GM23248 (cell line): ENCODE data around the gene THSD7A. TPM values are rescaled to one million over a fixed set of nuclear protein-coding genes. Genes with fewer than 3 reads are reported as not detected.

Source experiments
- DNase-seq: peaks from one replicate; pipeline ENCODE4 v3.0.0-alpha.2; 2015
- H2AFZ ChIP-seq: fragments of 200-600 bp; sonication (generic); 2 replicates; pipeline ENCODE4 v1.6.1; 2016; ENCODE audit warnings: antibody characterized with exemption
- H3F3A ChIP-seq: fragments of 200-600 bp; sonication (generic); 2 replicates; pipeline ENCODE4 v1.6.1; 2016; ENCODE audit warnings: mild to moderate bottlenecking, antibody characterized with exemption, mixed run types; ENCODE audit not compliant: insufficient read depth
- H3K27ac ChIP-seq: fragments of 200-600 bp; sonication (generic); 2 replicates; pipeline ENCODE4 v1.5.1; 2016; ENCODE audit warnings: mild to moderate bottlenecking
- H3K27me3 ChIP-seq: fragments of 200-600 bp; sonication (generic); replicated peaks from 2 replicates; pipeline ENCODE4 v1.6.1; 2016; ENCODE audit warnings: mild to moderate bottlenecking; ENCODE audit not compliant: insufficient read depth
- H3K36me3 ChIP-seq: fragments of 200-600 bp; sonication (generic); 2 replicates; pipeline ENCODE4 v1.6.1; 2016; ENCODE audit warnings: low read depth, mild to moderate bottlenecking
- H3K4me1 ChIP-seq: fragments of 200-600 bp; sonication (generic); 2 replicates; pipeline ENCODE4 v1.6.1; 2016; ENCODE audit warnings: mild to moderate bottlenecking; ENCODE audit not compliant: insufficient read depth
- H3K4me2 ChIP-seq: fragments of 200-600 bp; sonication (generic); one replicate; pipeline ENCODE4 v1.6.1; 2016; ENCODE audit warnings: mild to moderate bottlenecking; ENCODE audit not compliant: unreplicated experiment
- H3K4me3 ChIP-seq: fragments of 200-600 bp; sonication (generic); 2 replicates; pipeline ENCODE4 v1.5.1; 2016; ENCODE audit warnings: mild to moderate bottlenecking
- H3K79me2 ChIP-seq: fragments of 200-600 bp; sonication (generic); 2 replicates; pipeline ENCODE4 v1.6.1; 2016; ENCODE audit warnings: mild to moderate bottlenecking; ENCODE audit not compliant: insufficient read depth
- H3K9ac ChIP-seq: fragments of 200-600 bp; sonication (generic); 2 replicates; pipeline ENCODE4 v1.6.1; 2016; ENCODE audit warnings: mild to moderate bottlenecking
- H3K9me2 ChIP-seq: fragments of 200-600 bp; sonication (generic); 2 replicates; pipeline ENCODE4 v1.6.1; 2016; ENCODE audit warnings: mixed run types, mild to moderate bottlenecking, moderate library complexity; ENCODE audit not compliant: insufficient read depth
- H3K9me3 ChIP-seq: fragments of 200-600 bp; sonication (generic); one replicate; pipeline ENCODE4 v1.6.1; 2017; ENCODE audit warnings: low read depth
- H4K20me1 ChIP-seq: fragments of 200-600 bp; sonication (generic); 2 replicates; pipeline ENCODE4 v1.6.0; 2016; ENCODE audit not compliant: insufficient read depth
- EZH2 ChIP-seq: fragments of 200-600 bp; sonication (generic); IDR thresholded peaks from 2 replicates; pipeline ENCODE4 v1.6.1; 2018; ENCODE audit warnings: antibody characterized with exemption, mild to moderate bottlenecking; ENCODE audit not compliant: insufficient read depth, poor library complexity, severe bottlenecking
- EZH2phosphoT487 ChIP-seq: fragments of 200-600 bp; sonication (generic); IDR thresholded peaks from 2 replicates; pipeline ENCODE4 v1.6.1; 2018; ENCODE audit warnings: antibody characterized with exemption, moderate library complexity, mild to moderate bottlenecking, low read depth; ENCODE audit not compliant: insufficient read depth
- WGBS, 2 experiments: methylation state at CpG; one replicate each; pipeline ENCODE4 v1.1.6; 2015 to 2017; ENCODE audit warnings: low lambda C conversion rate in 2 of 2, low coverage in 1 of 2; ENCODE audit errors: missing lambda C conversion rate in 2 of 2; 5-methylcytosine and 5-hydroxymethylcytosine counted together
- in situ Hi-C: fragments of 300-500 bp; cut with MboI; formaldehyde crosslinking; loops from 2 replicates; pipeline ENCODE4 v1.15.0; 2020
- polyA plus RNA-seq: library from polyadenylated mRNA; unstranded; fragments of >200 nt; fragmentation: Nextera tagmentation; extraction: Ambion mirVana; gene quantifications from 2 replicates; pipeline ENCODE4 v1.2.1, GENCODE V29; 2016
- total RNA-seq: library from RNA; depleted of rRNA; stranded (reverse); fragments of >200 nt; shearing (Covaris generic); gene quantifications from 2 replicates; pipeline ENCODE4 v1.2.3, GENCODE V29; 2014

The THSD7A gene
- total and polyA plus RNA-seq, 2 experiments from 2014 or later = not detected

DNA sequence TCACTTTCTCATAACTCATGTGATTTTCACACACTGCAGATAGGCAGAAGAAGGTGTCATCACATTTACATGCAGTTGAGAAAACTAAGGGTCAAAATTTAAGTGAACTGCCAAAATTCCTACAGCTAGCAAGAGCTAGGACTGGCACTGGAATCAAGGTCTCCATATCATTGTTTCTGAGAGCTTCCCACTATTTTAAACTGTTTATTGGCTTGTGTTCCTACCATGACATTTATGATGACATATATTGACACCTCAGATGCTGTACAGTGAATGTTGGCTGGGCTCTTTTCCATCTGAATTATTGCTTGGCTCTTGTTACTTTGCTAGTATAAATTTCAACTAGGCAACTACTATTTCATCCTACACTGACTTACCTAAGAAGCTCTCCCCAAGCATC, 2.0 kb downstream of the THSD7A start:
- H3K27me3 ChIP-seq = peaks cover 16% of the 10 kb centered on the region
- no peaks in the 10 kb centered on the region for H3K36me3 ChIP-seq
- no peak overlapping the region for H2AFZ ChIP-seq
- no peak for DNase-seq
- no peaks in the 10 kb centered on the region for H3K79me2 ChIP-seq
- no peak overlapping the region for H3K27ac ChIP-seq
- no peak overlapping the region for H3K4me2 ChIP-seq
- no peaks in the 10 kb centered on the region for H3K9me3 ChIP-seq
- H4K20me1 ChIP-seq = no peaks in the 10 kb centered on the region
- H3K4me1 ChIP-seq = 0 out of 2 replicates have a peak, but pooled peaks cover 4% of the 10 kb centered on the region
- in situ Hi-C loops = loop anchor here (25.0 kb wide), 1 partner anchor 657 kb away; no protein-coding TSS in a partner anchor
- H3K4me3 ChIP-seq = no peak overlapping the region
- no peaks in the 10 kb centered on the region for H3F3A ChIP-seq
- no peaks in the 10 kb centered on the region for H3K9me2 ChIP-seq
- TF ChIP-seq EZH2phosphoT487 (no peak), EZH2 (no peak)
- no peak overlapping the region for H3K9ac ChIP-seq

DNA sequence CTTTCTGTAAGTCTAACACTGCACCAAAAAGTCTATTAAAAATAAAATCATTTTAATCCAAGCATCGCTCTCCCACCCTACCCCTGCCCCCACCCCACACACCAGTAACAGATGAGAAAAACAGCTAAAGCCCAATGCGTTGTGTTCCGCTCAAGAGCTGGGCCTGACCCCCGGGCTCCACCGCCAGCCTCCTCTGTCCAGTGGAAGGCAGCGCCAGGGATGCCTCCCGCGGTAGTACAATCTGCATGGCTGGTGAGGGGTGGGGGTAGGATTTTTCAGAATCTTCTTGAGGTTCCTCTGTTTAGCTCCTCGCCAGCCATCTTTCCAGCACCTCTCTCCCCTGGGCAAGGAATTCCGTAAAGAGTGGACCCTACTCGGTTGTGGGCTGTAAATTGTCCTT, 12.1 kb downstream of the THSD7A start:
- Histone ChIP-seq H4K20me1 (no peaks in the 10 kb centered on the region), H3F3A (no peaks in the 10 kb centered on the region), H2AFZ (no peak overlapping the region), H3K27me3 (peaks cover 16% of the 10 kb centered on the region; the same call in 1 of the 2 replicates), H3K9ac (no peak overlapping the region), H3K9me3 (no peaks in the 10 kb centered on the region), H3K27ac (no peak overlapping the region), H3K4me2 (no peak overlapping the region), H3K4me1 (no peaks in the 10 kb centered on the region), H3K4me3 (no peak overlapping the region), H3K9me2 (no peaks in the 10 kb centered on the region), H3K79me2 (no peaks in the 10 kb centered on the region), H3K36me3 (no peaks in the 10 kb centered on the region)
- 66 to 75% methylated on average over 11 of the region's 11 CpGs for WGBS, 2 experiments
- in situ Hi-C loops = no loop called here
- no peak for TF ChIP-seq EZH2
- no peak for TF ChIP-seq EZH2phosphoT487
- no peak for DNase-seq

DNA sequence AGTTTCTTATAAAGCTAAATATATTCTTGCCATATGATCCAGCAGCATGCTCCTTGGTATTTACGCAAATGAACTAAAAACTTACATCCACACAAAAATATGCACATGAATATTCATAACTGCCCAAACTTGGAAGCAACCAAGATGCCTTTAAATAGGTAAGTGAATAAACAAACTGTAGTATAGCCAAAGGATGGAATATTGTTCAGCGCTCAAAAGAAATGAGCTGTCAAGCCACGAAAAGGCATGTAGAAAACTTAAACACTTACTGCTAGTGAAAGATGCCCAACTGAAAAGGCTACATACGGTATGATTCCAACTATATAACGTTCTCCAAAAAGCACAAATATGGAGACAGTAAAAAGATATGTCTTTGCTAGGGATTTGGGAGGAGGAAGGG, 12.7 kb downstream of the THSD7A start:
- Histone ChIP-seq H3K27me3 (peaks cover 22% of the 10 kb centered on the region; the same call in 1 of the 2 replicates), H3K4me1 (no peaks in the 10 kb centered on the region), H3K36me3 (no peaks in the 10 kb centered on the region), H3K4me2 (no peak overlapping the region), H3F3A (no peaks in the 10 kb centered on the region), H4K20me1 (no peaks in the 10 kb centered on the region), H3K9me2 (no peaks in the 10 kb centered on the region), H3K9ac (no peak overlapping the region), H3K9me3 (no peaks in the 10 kb centered on the region), H3K27ac (no peak overlapping the region), H2AFZ (no peak overlapping the region), H3K4me3 (no peak overlapping the region), H3K79me2 (no peaks in the 10 kb centered on the region)
- 58 to 59% methylated on average over 5 of the region's 5 CpGs for WGBS, 2 experiments
- in situ Hi-C loops = no loop called here
- TF ChIP-seq EZH2phosphoT487 = no peak
- TF ChIP-seq EZH2 = no peak
- DNase-seq = no peak

- Histone ChIP-seq H3K27me3 (peaks cover 24% of the 10 kb centered on the region; the same call in 1 of the 2 replicates), H3K9me3 (no peaks in the 10 kb centered on the region), H3K36me3 (no peaks in the 10 kb centered on the region), H3K79me2 (no peaks in the 10 kb centered on the region), H3K9me2 (no peaks in the 10 kb centered on the region), H3F3A (no peaks in the 10 kb centered on the region), H4K20me1 (no peaks in the 10 kb centered on the region), H3K4me1 (no peaks in the 10 kb centered on the region), H3K27ac (no peak overlapping the region), H3K4me2 (no peak overlapping the region), H2AFZ (no peak overlapping the region), H3K4me3 (no peak overlapping the region), H3K9ac (no peak overlapping the region)
- TF ChIP-seq EZH2phosphoT487 (no peak), EZH2 (no peak)
- in situ Hi-C loops = no loop called here
- no peak for DNase-seq
- WGBS, 2 experiments = 59 to 61% methylated on average over 4 of the region's 4 CpGs
These were observed 13.7 kb downstream of the THSD7A start for GRCh38 chr7:11818281-11818680.

DNA sequence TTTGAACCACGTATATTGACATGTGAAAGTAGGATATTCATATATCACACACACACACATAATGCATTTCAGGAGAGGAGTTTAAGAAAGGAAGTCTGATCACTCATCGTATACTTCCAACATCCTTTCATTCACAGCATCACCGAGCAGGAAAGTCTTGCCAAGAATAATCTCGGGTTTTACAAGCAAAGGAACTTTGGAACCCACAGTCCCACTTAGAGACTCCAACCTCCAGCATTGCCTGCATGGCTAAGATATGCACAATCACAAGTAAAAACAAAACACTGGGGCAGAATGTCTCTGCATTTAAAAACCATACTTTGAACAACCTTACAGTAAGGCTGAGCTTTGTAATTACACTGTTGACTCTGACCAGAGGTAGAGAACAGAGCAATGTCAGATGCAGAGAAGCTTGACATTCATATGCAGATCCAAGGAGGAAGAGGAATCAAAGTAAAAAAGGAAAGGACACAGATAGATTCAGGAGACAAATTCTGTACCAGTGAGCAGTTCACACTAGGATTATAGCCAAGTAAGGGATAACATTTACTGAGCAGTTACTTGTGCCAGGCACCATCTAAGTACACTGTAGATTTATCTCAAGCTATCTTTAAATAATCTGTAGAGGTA, 14.8 kb downstream of the THSD7A start:
- no peak overlapping the region for H2AFZ ChIP-seq
- TF ChIP-seq EZH2 (no peak), EZH2phosphoT487 (no peak)
- no peaks in the 10 kb centered on the region for H3K9me3 ChIP-seq
- 15 to 22% methylated on average over 4 of the region's 4 CpGs for WGBS, 2 experiments
- no peaks in the 10 kb centered on the region for H4K20me1 ChIP-seq
- H3K4me2 ChIP-seq = no peak overlapping the region
- H3K9ac ChIP-seq = no peak overlapping the region
- no peaks in the 10 kb centered on the region for H3F3A ChIP-seq
- in situ Hi-C loops = no loop called here
- peaks cover 29% of the 10 kb centered on the region; the same call in 1 of the 2 replicates for H3K27me3 ChIP-seq
- no peaks in the 10 kb centered on the region for H3K4me1 ChIP-seq
- H3K36me3 ChIP-seq = no peaks in the 10 kb centered on the region
- DNase-seq = no peak
- H3K9me2 ChIP-seq = no peaks in the 10 kb centered on the region
- H3K4me3 ChIP-seq = no peak overlapping the region
- H3K79me2 ChIP-seq = no peaks in the 10 kb centered on the region
- H3K27ac ChIP-seq = no peak overlapping the region
